Measurements from ENCODE around the gene TMEM184B.
A peak's percentile ranks its signal among the peaks of the same experiment; 100 is the strongest.

TMEM184B gene

GRCh38 chr22:38272373-38273134 lies at the start of gene TMEM184B:
Gene TMEM184B (minus strand): TSS chr22:38273010. CDS start chr22:38247961, 25,049 bp downstream.
- peak; percentile 99 for DNase-seq (ENCODE audit: low spot score)

- DNase-seq (ENCODE audit: low spot score): no peak
Measured at GRCh38 chr22:38320605-38321402, 48.0 kb upstream of the TMEM184B start.

- DNase-seq (ENCODE audit: low spot score): no peak
Measured at GRCh38 chr22:38318792-38319773, 46.3 kb upstream of the TMEM184B start.

- DNase-seq (ENCODE audit: low spot score): peak; percentile 91
Measured at GRCh38 chr22:38317995-38318715, 45.3 kb upstream of the TMEM184B start.

GRCh38 chr22:38317122-38317994 lies 44.5 kb upstream of the TMEM184B start, which contains the start of gene CSNK1E:
Gene CSNK1E (minus strand): TSS chr22:38317433. CDS start chr22:38314157, 3,276 bp downstream.
- peak; percentile 94 for DNase-seq (ENCODE audit: low spot score)

GRCh38 chr22:38316364-38317121 lies 43.7 kb upstream of the TMEM184B start:
- DNase-seq (ENCODE audit: low spot score): peak; percentile 86

- no peak for DNase-seq (ENCODE audit: low spot score)
Measured at GRCh38 chr22:38315823-38316363, 43.1 kb upstream of the TMEM184B start.

GRCh38 chr22:38314933-38315822 lies 42.4 kb upstream of the TMEM184B start:
- no peak for DNase-seq (ENCODE audit: low spot score)

- no peak for DNase-seq (ENCODE audit: low spot score)
Measured at GRCh38 chr22:38314051-38314932, 41.5 kb upstream of the TMEM184B start.

- DNase-seq (ENCODE audit: low spot score): peak; percentile 73
Measured at GRCh38 chr22:38313384-38313955, 40.7 kb upstream of the TMEM184B start.

- no peak for DNase-seq (ENCODE audit: low spot score)
Measured at GRCh38 chr22:38312261-38312800, 39.5 kb upstream of the TMEM184B start.

- no peak for DNase-seq (ENCODE audit: low spot score)
Measured at GRCh38 chr22:38311323-38311620, 38.5 kb upstream of the TMEM184B start.

GRCh38 chr22:38310518-38311322 lies 37.9 kb upstream of the TMEM184B start:
- no peak for DNase-seq (ENCODE audit: low spot score)

- DNase-seq (ENCODE audit: low spot score): no peak
Measured at GRCh38 chr22:38309614-38310517, 37.1 kb upstream of the TMEM184B start.

Data from GM03348 (cell line).